GM23338 (cell line): ENCODE measurements around the gene DPF3. TPM values are rescaled to one million over a fixed set of nuclear protein-coding genes. Genes with fewer than 3 reads are reported as not detected.

Source experiments
- ATAC-seq: fragments of 200-7000 bp; cut with Tn5 transposase; 3 replicates; pipeline ENCODE4 v1.9.1; 2020
- DNase-seq: peaks from one replicate; pipeline ENCODE4 v3.0.0-alpha.2; 2015; ENCODE audit warnings: low spot score
- H2AFZ ChIP-seq: fragments of 200-600 bp; sonication (generic); 2 replicates; pipeline ENCODE4 v1.8.0; 2016; ENCODE audit warnings: antibody characterized with exemption, mild to moderate bottlenecking, moderate library complexity
- H3F3A ChIP-seq: fragments of 200-600 bp; sonication (generic); replicated peaks from 2 replicates; pipeline ENCODE4 v1.8.0; 2017; ENCODE audit warnings: antibody characterized with exemption, mixed run types, low read depth
- H3K27ac ChIP-seq: fragments of 200-600 bp; sonication (generic); 2 replicates; pipeline ENCODE4 v1.6.1; 2016; ENCODE audit warnings: low read depth
- H3K27me3 ChIP-seq: fragments of 200-600 bp; sonication (generic); 2 replicates; pipeline ENCODE4 v1.8.0; 2016; ENCODE audit warnings: mild to moderate bottlenecking, mixed run types, moderate library complexity; ENCODE audit not compliant: insufficient read depth
- H3K36me3 ChIP-seq: fragments of 200-600 bp; sonication (generic); 2 replicates; pipeline ENCODE4 v1.8.0; 2016; ENCODE audit warnings: mild to moderate bottlenecking; ENCODE audit not compliant: insufficient read depth
- H3K4me1 ChIP-seq: fragments of 200-600 bp; sonication (generic); 2 replicates; pipeline ENCODE4 v1.8.0; 2016; ENCODE audit warnings: mild to moderate bottlenecking, moderate library complexity; ENCODE audit not compliant: insufficient read depth
- H3K4me2 ChIP-seq: fragments of 200-600 bp; sonication (generic); 2 replicates; pipeline ENCODE4 v1.7.1; 2017; ENCODE audit warnings: mixed run types
- H3K4me3 ChIP-seq: fragments of 200-600 bp; sonication (generic); 2 replicates; pipeline ENCODE4 v1.6.1; 2016; ENCODE audit warnings: mixed run types
- H3K79me2 ChIP-seq: fragments of 200-600 bp; sonication (generic); replicated peaks from 2 replicates; pipeline ENCODE4 v1.8.0; 2017; ENCODE audit warnings: mild to moderate bottlenecking; ENCODE audit not compliant: insufficient read depth
- H3K9me2 ChIP-seq: fragments of 200-600 bp; sonication (generic); 2 replicates; pipeline ENCODE4 v1.8.0; 2017; ENCODE audit not compliant: insufficient read depth
- H4K20me1 ChIP-seq: fragments of 200-600 bp; sonication (generic); replicated peaks from 2 replicates; pipeline ENCODE4 v1.8.0; 2017; ENCODE audit warnings: mild to moderate bottlenecking; ENCODE audit not compliant: insufficient read depth
- H3K27ac Mint-ChIP-seq: 2 replicates; pipeline ENCODE4 v1.8.0; 2020; ENCODE audit warnings: inconsistent platforms, mild to moderate bottlenecking, moderate library complexity, mixed read lengths
- H3K27me3 Mint-ChIP-seq: 3 replicates; pipeline ENCODE4 v1.8.0; 2022; ENCODE audit warnings: low read depth, mild to moderate bottlenecking, moderate library complexity, mixed read lengths, inconsistent platforms; ENCODE audit not compliant: insufficient read depth, poor library complexity
- H3K36me3 Mint-ChIP-seq: 3 replicates; pipeline ENCODE4 v1.8.0; 2021; ENCODE audit warnings: low read depth, mild to moderate bottlenecking, inconsistent platforms, moderate library complexity, mixed read lengths
- H3K4me1 Mint-ChIP-seq: 3 replicates; pipeline ENCODE4 v1.8.0; 2020; ENCODE audit warnings: mild to moderate bottlenecking, inconsistent platforms, mixed read lengths
- H3K4me3 Mint-ChIP-seq: 3 replicates; pipeline ENCODE4 v1.8.0; 2021; ENCODE audit warnings: moderate library complexity, mild to moderate bottlenecking, inconsistent platforms, mixed read lengths
- H3K9me3 Mint-ChIP-seq: 3 replicates; pipeline ENCODE4 v1.8.0; 2020; ENCODE audit warnings: moderate library complexity, mild to moderate bottlenecking, inconsistent platforms, mixed read lengths
- CREB1 ChIP-seq: fragments of 250-450 bp; sonication (Bioruptor Pico); IDR thresholded peaks from 2 replicates; pipeline ENCODE4 v1.5.0; 2020; ENCODE audit warnings: low read depth, mild to moderate bottlenecking, moderate library complexity
- EZH2phosphoT487 ChIP-seq: fragments of 200-600 bp; sonication (generic); IDR thresholded peaks from one replicate; pipeline ENCODE4 v1.8.1; 2018; ENCODE audit warnings: antibody characterized with exemption; ENCODE audit not compliant: unreplicated experiment
- JUNB ChIP-seq: IDR thresholded peaks from one replicate; pipeline ENCODE4 v1.6.1; 2016; ENCODE audit warnings: antibody characterized with exemption; ENCODE audit not compliant: unreplicated experiment
- NANOG ChIP-seq: IDR thresholded peaks from 2 replicates; pipeline ENCODE4 v1.6.1; 2016; ENCODE audit warnings: antibody characterized with exemption, borderline replicate concordance
- POLR2AphosphoS5 ChIP-seq: IDR thresholded peaks from 2 replicates; pipeline ENCODE4 v1.6.1; 2016; ENCODE audit warnings: antibody characterized with exemption, low read depth
- REST ChIP-seq: IDR thresholded peaks from one replicate; pipeline ENCODE4 v1.6.1; 2018; ENCODE audit warnings: antibody characterized with exemption; ENCODE audit not compliant: unreplicated experiment
- STAT1 ChIP-seq: IDR thresholded peaks from one replicate; pipeline ENCODE4 v1.6.1; 2016; ENCODE audit warnings: antibody characterized with exemption; ENCODE audit not compliant: unreplicated experiment
- ZNF331 ChIP-seq: fragments of 250-450 bp; sonication (Bioruptor Pico); IDR thresholded peaks from 2 replicates; pipeline ENCODE4 v1.5.0; 2020; ENCODE audit warnings: low read depth, mild to moderate bottlenecking, moderate library complexity
- ZNF462 ChIP-seq: fragments of 250-450 bp; sonication (Bioruptor Pico); IDR thresholded peaks from 2 replicates; pipeline ENCODE4 v1.5.0; 2020; ENCODE audit warnings: mild to moderate bottlenecking, moderate library complexity
- polyA plus RNA-seq: library from polyadenylated mRNA; unstranded; fragments of >200 nt; fragmentation: Nextera tagmentation; extraction: Ambion mirVana; gene quantifications from 2 replicates; pipeline ENCODE4 v1.2.1, GENCODE V29; 2016
- total RNA-seq: library from RNA; depleted of rRNA; stranded (reverse); fragments of >200 nt; shearing (Covaris generic); gene quantifications from 2 replicates; pipeline ENCODE4 v1.2.3, GENCODE V29; 2014
- TF ChIP-seq, protein P1 (sequence below), 2 experiments: fragments of 200-600 bp in 1 of 2; sonication (generic) in 1 of 2; conservative IDR thresholded peaks; 2 replicates each; pipeline versions ENCODE4 v1.5.1 to v1.6.1; 2016 to 2017; ENCODE audit warnings: antibody characterized with exemption in 2 of 2, low read depth in 2 of 2, mild to moderate bottlenecking in 2 of 2, moderate library complexity in 1 of 2

DPF3 gene
- total and polyA plus RNA-seq, 2 experiments from 2014 or later, result 0.18 to 1.0 TPM

- TF ChIP-seq REST (no peak), JUNB (no peak), NANOG (no peak), CREB1 (CRISPR knock-in tag) (no peak), ZNF462 (CRISPR knock-in tag) (no peak), ZNF331 (CRISPR knock-in tag) (no peak)
These were observed 262.5 kb downstream of the DPF3 start (continued) for GRCh38 chr14:72631401-72631800.

GRCh38 chr14:72630374-72630773 is 263.5 kb downstream of the DPF3 start:
- no peak overlapping the region for H2AFZ ChIP-seq
- ATAC-seq (no peak), DNase-seq (no peak)
- peaks cover 12% of the 10 kb centered on the region for H3K9me3 Mint-ChIP-seq
- H3K4me3 ChIP-seq, result no peak overlapping the region
- H3K4me1 Mint-ChIP-seq, result no peaks in the 10 kb centered on the region
- no peaks in the 10 kb centered on the region for H3K4me1 ChIP-seq
- H3K27me3 Mint-ChIP-seq, result peaks cover 1% of the 10 kb centered on the region
- H3K4me3 Mint-ChIP-seq, result no peak overlapping the region
- H3K36me3 ChIP-seq, result no peaks in the 10 kb centered on the region
- H3F3A ChIP-seq, result no peaks in the 10 kb centered on the region
- H3K4me2 ChIP-seq, result no peak overlapping the region
- H3K27ac ChIP-seq, result no peak overlapping the region
- peaks cover 3% of the 10 kb centered on the region; the same call in 1 of the 2 replicates for H3K9me2 ChIP-seq
- no peaks in the 10 kb centered on the region for H4K20me1 ChIP-seq
- no peaks in the 10 kb centered on the region for H3K27me3 ChIP-seq
- H3K27ac Mint-ChIP-seq, result no peak overlapping the region
- no peaks in the 10 kb centered on the region for H3K79me2 ChIP-seq
- no peaks in the 10 kb centered on the region for H3K36me3 Mint-ChIP-seq
- TF ChIP-seq POLR2AphosphoS5 (no peak), EZH2phosphoT487 (no peak), JUNB (no peak), REST (no peak), NANOG (no peak), ZNF331 (CRISPR knock-in tag) (no peak), STAT1 (no peak)
- TF ChIP-seq, protein P1, sequence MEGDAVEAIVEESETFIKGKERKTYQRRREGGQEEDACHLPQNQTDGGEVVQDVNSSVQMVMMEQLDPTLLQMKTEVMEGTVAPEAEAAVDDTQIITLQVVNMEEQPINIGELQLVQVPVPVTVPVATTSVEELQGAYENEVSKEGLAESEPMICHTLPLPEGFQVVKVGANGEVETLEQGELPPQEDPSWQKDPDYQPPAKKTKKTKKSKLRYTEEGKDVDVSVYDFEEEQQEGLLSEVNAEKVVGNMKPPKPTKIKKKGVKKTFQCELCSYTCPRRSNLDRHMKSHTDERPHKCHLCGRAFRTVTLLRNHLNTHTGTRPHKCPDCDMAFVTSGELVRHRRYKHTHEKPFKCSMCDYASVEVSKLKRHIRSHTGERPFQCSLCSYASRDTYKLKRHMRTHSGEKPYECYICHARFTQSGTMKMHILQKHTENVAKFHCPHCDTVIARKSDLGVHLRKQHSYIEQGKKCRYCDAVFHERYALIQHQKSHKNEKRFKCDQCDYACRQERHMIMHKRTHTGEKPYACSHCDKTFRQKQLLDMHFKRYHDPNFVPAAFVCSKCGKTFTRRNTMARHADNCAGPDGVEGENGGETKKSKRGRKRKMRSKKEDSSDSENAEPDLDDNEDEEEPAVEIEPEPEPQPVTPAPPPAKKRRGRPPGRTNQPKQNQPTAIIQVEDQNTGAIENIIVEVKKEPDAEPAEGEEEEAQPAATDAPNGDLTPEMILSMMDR (conservative IDR thresholded peaks at IDR 0.05; ENCODE audit: low read depth in 2 of 2), result no peak
